GM23248 (cell line): ENCODE data around the gene SFT2D2. TPM values are rescaled to one million over a fixed set of nuclear protein-coding genes. Genes with fewer than 3 reads are reported as not detected.
A peak's percentile ranks its signal among the peaks of the same experiment; 100 is the strongest.
"Not testable (repeated sequence)": the region's sequence is repeated elsewhere in the genome, so short reads cannot be mapped to it uniquely, and the experiment has no call there.

ENCODE experiments used
- DNase-seq: peaks from one replicate; pipeline ENCODE4 v3.0.0-alpha.2; 2015
- H2AFZ ChIP-seq: fragments of 200-600 bp; sonication (generic); 2 replicates; pipeline ENCODE4 v1.6.1; 2016; ENCODE audit warnings: antibody characterized with exemption
- H3F3A ChIP-seq: fragments of 200-600 bp; sonication (generic); 2 replicates; pipeline ENCODE4 v1.6.1; 2016; ENCODE audit warnings: mild to moderate bottlenecking, antibody characterized with exemption, mixed run types; ENCODE audit not compliant: insufficient read depth
- H3K27ac ChIP-seq: fragments of 200-600 bp; sonication (generic); 2 replicates; pipeline ENCODE4 v1.5.1; 2016; ENCODE audit warnings: mild to moderate bottlenecking
- H3K27me3 ChIP-seq: fragments of 200-600 bp; sonication (generic); replicated peaks from 2 replicates; pipeline ENCODE4 v1.6.1; 2016; ENCODE audit warnings: mild to moderate bottlenecking; ENCODE audit not compliant: insufficient read depth
- H3K36me3 ChIP-seq: fragments of 200-600 bp; sonication (generic); 2 replicates; pipeline ENCODE4 v1.6.1; 2016; ENCODE audit warnings: low read depth, mild to moderate bottlenecking
- H3K4me1 ChIP-seq: fragments of 200-600 bp; sonication (generic); 2 replicates; pipeline ENCODE4 v1.6.1; 2016; ENCODE audit warnings: mild to moderate bottlenecking; ENCODE audit not compliant: insufficient read depth
- H3K4me2 ChIP-seq: fragments of 200-600 bp; sonication (generic); one replicate; pipeline ENCODE4 v1.6.1; 2016; ENCODE audit warnings: mild to moderate bottlenecking; ENCODE audit not compliant: unreplicated experiment
- H3K4me3 ChIP-seq: fragments of 200-600 bp; sonication (generic); 2 replicates; pipeline ENCODE4 v1.5.1; 2016; ENCODE audit warnings: mild to moderate bottlenecking
- H3K79me2 ChIP-seq: fragments of 200-600 bp; sonication (generic); 2 replicates; pipeline ENCODE4 v1.6.1; 2016; ENCODE audit warnings: mild to moderate bottlenecking; ENCODE audit not compliant: insufficient read depth
- H3K9ac ChIP-seq: fragments of 200-600 bp; sonication (generic); 2 replicates; pipeline ENCODE4 v1.6.1; 2016; ENCODE audit warnings: mild to moderate bottlenecking
- H3K9me2 ChIP-seq: fragments of 200-600 bp; sonication (generic); 2 replicates; pipeline ENCODE4 v1.6.1; 2016; ENCODE audit warnings: mixed run types, mild to moderate bottlenecking, moderate library complexity; ENCODE audit not compliant: insufficient read depth
- H3K9me3 ChIP-seq: fragments of 200-600 bp; sonication (generic); one replicate; pipeline ENCODE4 v1.6.1; 2017; ENCODE audit warnings: low read depth
- H4K20me1 ChIP-seq: fragments of 200-600 bp; sonication (generic); 2 replicates; pipeline ENCODE4 v1.6.0; 2016; ENCODE audit not compliant: insufficient read depth
- EZH2 ChIP-seq: fragments of 200-600 bp; sonication (generic); IDR thresholded peaks from 2 replicates; pipeline ENCODE4 v1.6.1; 2018; ENCODE audit warnings: antibody characterized with exemption, mild to moderate bottlenecking; ENCODE audit not compliant: insufficient read depth, poor library complexity, severe bottlenecking
- EZH2phosphoT487 ChIP-seq: fragments of 200-600 bp; sonication (generic); IDR thresholded peaks from 2 replicates; pipeline ENCODE4 v1.6.1; 2018; ENCODE audit warnings: antibody characterized with exemption, moderate library complexity, mild to moderate bottlenecking, low read depth; ENCODE audit not compliant: insufficient read depth
- WGBS, 2 experiments: methylation state at CpG; one replicate each; pipeline ENCODE4 v1.1.6; 2015 to 2017; ENCODE audit warnings: low lambda C conversion rate in 2 of 2, low coverage in 1 of 2; ENCODE audit errors: missing lambda C conversion rate in 2 of 2; 5-methylcytosine and 5-hydroxymethylcytosine counted together
- in situ Hi-C: fragments of 300-500 bp; cut with MboI; formaldehyde crosslinking; loops from 2 replicates; pipeline ENCODE4 v1.15.0; 2020
- polyA plus RNA-seq: library from polyadenylated mRNA; unstranded; fragments of >200 nt; fragmentation: Nextera tagmentation; extraction: Ambion mirVana; gene quantifications from 2 replicates; pipeline ENCODE4 v1.2.1, GENCODE V29; 2016
- total RNA-seq: library from RNA; depleted of rRNA; stranded (reverse); fragments of >200 nt; shearing (Covaris generic); gene quantifications from 2 replicates; pipeline ENCODE4 v1.2.3, GENCODE V29; 2014

The SFT2D2 gene
- total and polyA plus RNA-seq, 2 experiments from 2014 or later, result 38.4 to 54.4 TPM

- no peaks in the 10 kb centered on the region for H3K9me2 ChIP-seq
- 0 out of 2 replicates have a peak, but pooled peaks cover 6% of the 10 kb centered on the region for H3K4me1 ChIP-seq
- H3K27ac ChIP-seq, result peak overlapping the region; percentile 77
- H3K79me2 ChIP-seq, result peaks cover 56% of the 10 kb centered on the region
- peaks cover 19% of the 10 kb centered on the region for H3F3A ChIP-seq
- 2 to 3% methylated on average over 20 of the region's 20 CpGs for WGBS, 2 experiments
- DNase-seq, result peak; percentile 58
- H3K36me3 ChIP-seq, result no peaks in the 10 kb centered on the region
- peak overlapping the region; percentile 91 for H3K4me2 ChIP-seq
- peak overlapping the region; percentile 91 for H3K9ac ChIP-seq
- H4K20me1 ChIP-seq, result no peaks in the 10 kb centered on the region
- no peak for TF ChIP-seq EZH2
- no peak for TF ChIP-seq EZH2phosphoT487
- H3K27me3 ChIP-seq, result no peaks in the 10 kb centered on the region
- peak overlapping the region; percentile 97 for H2AFZ ChIP-seq
- H3K9me3 ChIP-seq, result no peaks in the 10 kb centered on the region
- in situ Hi-C loops, result no loop called here
- H3K4me3 ChIP-seq, result peak overlapping the region; percentile 99
Measured at GRCh38 chr1:168179438-168180147, 46.2 kb upstream of the SFT2D2 start.

- no peak for DNase-seq
- H3K4me3 ChIP-seq, result peak overlapping the region; percentile 99
- peak overlapping the region; percentile 77 for H3K27ac ChIP-seq
- 0 out of 2 replicates have a peak, but pooled peaks cover 6% of the 10 kb centered on the region for H3K4me1 ChIP-seq
- H3K36me3 ChIP-seq, result peaks cover 3% of the 10 kb centered on the region; the same call in 1 of the 2 replicates
- H3K79me2 ChIP-seq, result peaks cover 61% of the 10 kb centered on the region
- in situ Hi-C loops, result no loop called here
- H4K20me1 ChIP-seq, result no peaks in the 10 kb centered on the region
- no peaks in the 10 kb centered on the region for H3K9me2 ChIP-seq
- peaks cover 19% of the 10 kb centered on the region for H3F3A ChIP-seq
- peak overlapping the region; percentile 97 for H2AFZ ChIP-seq
- WGBS, 2 experiments, result 4 to 7% methylated on average over 2 of the region's 2 CpGs
- H3K27me3 ChIP-seq, result no peaks in the 10 kb centered on the region
- H3K9me3 ChIP-seq, result no peaks in the 10 kb centered on the region
- H3K9ac ChIP-seq, result peak overlapping the region; percentile 91
- H3K4me2 ChIP-seq, result peak overlapping the region; percentile 91
- TF ChIP-seq EZH2 (no peak), EZH2phosphoT487 (no peak)
Measured at GRCh38 chr1:168180148-168180524, 45.7 kb upstream of the SFT2D2 start.

GRCh38 chr1:168181063-168181720 is 44.6 kb upstream of the SFT2D2 start:
- H3K36me3 ChIP-seq, H3K9ac ChIP-seq, H3K9me2 ChIP-seq, H3K9me3 ChIP-seq, H3K4me1 ChIP-seq, H3K4me3 ChIP-seq, H2AFZ ChIP-seq, in situ Hi-C loops, H3K27me3 ChIP-seq, DNase-seq, H3K27ac ChIP-seq, H4K20me1 ChIP-seq: not testable (repeated sequence)
- WGBS, 2 experiments, result 96 to 97% methylated on average over 15 of the region's 15 CpGs
- Histone ChIP-seq H3F3A (peaks cover 19% of the 10 kb centered on the region), H3K4me2 (peak overlapping the region; percentile 91), H3K79me2 (peaks cover 72% of the 10 kb centered on the region)

- TF ChIP-seq EZH2phosphoT487 (no peak), EZH2 (no peak)
- Histone ChIP-seq H3K4me1 (no peaks in the 10 kb centered on the region), H3K27me3 (no peaks in the 10 kb centered on the region), H3F3A (no peaks in the 10 kb centered on the region), H2AFZ (no peak overlapping the region), H3K9me3 (no peaks in the 10 kb centered on the region), H3K27ac (no peak overlapping the region), H4K20me1 (no peaks in the 10 kb centered on the region), H3K4me3 (no peak overlapping the region), H3K9me2 (no peaks in the 10 kb centered on the region), H3K9ac (no peak overlapping the region), H3K79me2 (peaks cover 87% of the 10 kb centered on the region), H3K4me2 (no peak overlapping the region), H3K36me3 (peaks cover 21% of the 10 kb centered on the region; the same call in 1 of the 2 replicates)
- in situ Hi-C loops, result no loop called here
- DNase-seq, result no peak
Measured at GRCh38 chr1:168187177-168187576, 38.6 kb upstream of the SFT2D2 start.
